Caki2 (cell line): ENCODE results near the gene SBF2. TPM values are rescaled to one million over a fixed set of nuclear protein-coding genes. Genes with fewer than 3 reads are reported as not detected.
"Not testable (repeated sequence)": the region's sequence is repeated elsewhere in the genome, so short reads cannot be mapped to it uniquely, and the experiment has no call there.

ENCODE experiments used
- DNase-seq: peaks from one replicate; pipeline ENCODE4 v3.0.0-alpha.2; 2015; ENCODE audit warnings: low read depth
- in situ Hi-C: cut with HindIII; loops from 2 replicates; pipeline ENCODE4 v1.10.0; 2016; ENCODE audit warnings: low sequenced_read_pairs, low pct_unique_long_range_greater_than_20kb, mixed read lengths
- total RNA-seq: library from RNA; depleted of rRNA; stranded (reverse); fragments of >200 nt; shearing (Covaris generic); gene quantifications from 2 replicates; pipeline ENCODE4 v1.2.3, GENCODE V29; 2014; ENCODE audit warnings: low replicate concordance

Gene SBF2
- total RNA-seq, 1 experiment from 2014 or later, result 10.1 TPM

DNA sequence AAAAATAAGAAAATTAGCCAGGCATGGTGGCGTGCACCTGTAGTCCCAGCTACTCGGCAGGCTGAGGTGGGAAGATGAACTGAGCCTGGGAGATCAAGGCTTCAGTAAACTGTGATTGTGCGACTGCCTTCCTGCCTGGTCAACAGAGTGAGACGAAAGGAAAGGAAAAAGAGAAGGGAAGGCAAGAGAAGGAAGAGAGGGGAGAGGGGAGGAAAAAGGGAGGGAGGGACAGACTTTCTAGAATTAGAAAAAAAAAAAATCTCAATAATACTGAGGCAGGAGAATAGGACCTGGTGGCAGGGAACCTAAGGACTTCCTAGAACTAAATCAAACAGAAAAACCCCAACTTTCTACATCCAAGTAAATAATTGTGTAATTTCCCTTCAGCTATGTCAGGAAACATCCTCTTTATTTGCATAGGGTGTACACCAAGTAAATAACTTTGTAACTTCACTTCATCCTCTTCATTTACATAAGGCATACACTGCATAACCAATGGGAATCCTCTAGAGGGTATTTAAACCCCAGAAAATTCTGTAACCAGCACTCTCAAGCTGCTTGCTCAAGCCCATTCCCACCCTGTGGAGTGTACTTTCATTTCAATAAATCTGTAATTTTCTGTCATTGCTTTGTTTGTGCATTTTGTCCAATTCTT lies 8.7 kb downstream of the SBF2 start:
- in situ Hi-C loops, result no loop called here
- DNase-seq, result no peak

DNA sequence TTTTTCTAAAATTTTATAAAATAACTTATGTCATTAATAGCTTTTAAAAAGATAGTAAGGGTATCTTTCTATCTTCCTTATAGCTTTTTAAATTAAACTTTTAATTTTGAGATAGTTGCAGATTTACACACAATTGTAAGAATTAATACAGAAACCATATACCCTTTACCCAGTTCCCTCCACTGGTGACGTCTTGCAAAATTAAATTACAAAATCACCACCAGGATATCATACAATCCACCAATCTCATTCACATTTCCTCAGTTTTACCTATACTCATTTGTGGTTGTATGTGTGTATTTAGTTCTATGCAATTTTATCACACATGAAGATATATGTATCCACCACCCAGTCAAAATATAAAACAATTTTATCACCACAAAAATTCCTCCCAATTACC lies 10.0 kb downstream of the SBF2 start:
- no peak for DNase-seq
- in situ Hi-C loops, result no loop called here

DNA sequence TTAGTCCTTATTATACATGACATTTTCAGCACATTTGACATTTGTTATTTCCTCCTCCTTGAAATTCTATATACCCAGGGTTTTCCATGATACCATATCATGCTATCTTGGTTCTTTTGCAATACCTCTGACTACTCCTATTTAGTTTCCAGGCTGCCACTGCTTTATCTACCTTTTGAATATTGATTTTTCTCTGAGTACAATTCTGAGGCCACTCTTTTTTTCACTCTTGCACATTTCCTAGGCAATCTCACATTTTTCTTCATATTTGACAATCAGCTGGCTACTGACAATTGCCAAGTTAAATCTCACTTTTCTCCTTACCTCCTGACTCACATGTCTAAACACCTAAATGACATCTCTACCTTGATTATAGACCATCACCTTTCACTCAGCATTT lies 11.9 kb downstream of the SBF2 start:
- in situ Hi-C loops, result no loop called here
- no peak for DNase-seq

DNA sequence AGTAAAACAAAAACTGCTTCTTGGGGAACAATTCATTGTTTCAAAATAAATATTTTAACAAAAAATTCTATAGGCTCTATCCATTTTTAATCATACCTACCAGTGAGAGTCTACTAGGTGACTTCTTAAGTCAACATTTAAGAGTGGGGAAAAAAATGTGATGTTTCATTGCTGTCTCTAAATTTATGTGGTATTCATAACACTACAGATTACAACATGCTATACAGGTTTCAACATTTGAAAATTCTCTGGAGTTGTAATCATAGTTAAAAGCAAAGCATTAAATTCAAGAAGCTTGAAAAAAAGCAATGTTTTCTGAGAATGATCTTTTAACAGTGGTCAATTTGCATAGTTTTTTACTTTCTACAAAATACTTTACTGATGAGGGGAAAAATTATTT lies 18.3 kb downstream of the SBF2 start:
- in situ Hi-C loops, result no loop called here

DNA sequence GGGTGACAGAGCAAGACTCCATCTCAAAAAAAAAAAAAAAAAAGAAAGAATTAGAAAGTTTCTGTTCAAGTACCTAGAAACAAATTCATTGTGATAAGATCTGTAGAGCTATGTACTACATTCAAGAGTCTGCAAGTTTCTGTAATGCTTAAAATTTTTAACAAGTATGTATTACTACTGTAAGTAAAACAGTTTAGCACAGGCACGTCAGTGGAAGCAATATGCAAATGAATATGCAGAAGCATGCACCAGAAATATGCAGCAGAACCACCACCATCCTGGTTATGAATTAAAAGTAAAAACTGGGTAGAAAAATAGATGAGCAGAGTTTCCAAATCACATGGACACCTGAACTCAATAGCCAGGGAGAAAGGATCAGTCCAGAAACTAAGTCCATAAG lies 19.3 kb downstream of the SBF2 start:
- no peak for DNase-seq

More for the DNA sequence above, 18.3 kb downstream of the SBF2 start:
- no peak for DNase-seq

DNA sequence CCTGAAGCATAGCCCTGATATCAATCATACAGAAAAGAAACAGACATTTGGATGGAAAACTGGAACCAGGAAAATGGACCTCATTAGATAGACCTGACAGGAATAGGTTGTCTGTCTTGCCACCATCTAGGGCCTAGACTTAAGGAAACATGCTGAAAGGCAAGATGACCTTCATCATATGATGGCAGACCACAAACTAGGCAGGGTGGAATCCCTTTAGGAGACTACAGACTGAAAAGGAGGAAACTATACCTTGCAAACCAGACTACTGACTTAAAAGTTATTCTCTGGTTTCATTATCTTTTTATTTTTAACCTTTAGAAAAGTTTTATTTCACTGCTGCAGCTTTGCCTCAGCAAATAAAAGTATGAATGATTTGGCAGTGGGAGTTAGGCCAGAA lies 20.3 kb downstream of the SBF2 start:
- in situ Hi-C loops, result no loop called here
- no peak for DNase-seq

More for the DNA sequence above, 19.3 kb downstream of the SBF2 start:
- in situ Hi-C loops, result no loop called here

DNA sequence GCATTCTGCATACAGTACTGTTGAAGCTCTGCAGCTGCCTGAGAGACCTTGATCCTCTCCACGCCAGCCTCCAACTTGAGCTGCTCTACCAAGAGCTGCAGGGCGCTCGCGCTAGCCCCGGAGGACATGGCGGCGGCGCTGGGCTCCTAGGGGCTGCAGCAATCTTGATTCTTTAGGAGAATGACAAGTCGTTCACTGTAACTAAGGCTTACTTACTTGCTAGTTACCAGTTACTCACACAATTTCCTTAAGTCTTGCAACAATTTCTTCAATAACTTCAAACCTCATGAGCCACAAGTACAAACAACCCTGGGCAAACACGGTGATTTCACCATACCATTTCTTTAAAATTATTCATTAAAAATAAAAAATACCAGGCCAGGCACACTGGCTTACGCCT lies 21.9 kb downstream of the SBF2 start:
- DNase-seq, result no peak
- in situ Hi-C loops, result no loop called here

DNA sequence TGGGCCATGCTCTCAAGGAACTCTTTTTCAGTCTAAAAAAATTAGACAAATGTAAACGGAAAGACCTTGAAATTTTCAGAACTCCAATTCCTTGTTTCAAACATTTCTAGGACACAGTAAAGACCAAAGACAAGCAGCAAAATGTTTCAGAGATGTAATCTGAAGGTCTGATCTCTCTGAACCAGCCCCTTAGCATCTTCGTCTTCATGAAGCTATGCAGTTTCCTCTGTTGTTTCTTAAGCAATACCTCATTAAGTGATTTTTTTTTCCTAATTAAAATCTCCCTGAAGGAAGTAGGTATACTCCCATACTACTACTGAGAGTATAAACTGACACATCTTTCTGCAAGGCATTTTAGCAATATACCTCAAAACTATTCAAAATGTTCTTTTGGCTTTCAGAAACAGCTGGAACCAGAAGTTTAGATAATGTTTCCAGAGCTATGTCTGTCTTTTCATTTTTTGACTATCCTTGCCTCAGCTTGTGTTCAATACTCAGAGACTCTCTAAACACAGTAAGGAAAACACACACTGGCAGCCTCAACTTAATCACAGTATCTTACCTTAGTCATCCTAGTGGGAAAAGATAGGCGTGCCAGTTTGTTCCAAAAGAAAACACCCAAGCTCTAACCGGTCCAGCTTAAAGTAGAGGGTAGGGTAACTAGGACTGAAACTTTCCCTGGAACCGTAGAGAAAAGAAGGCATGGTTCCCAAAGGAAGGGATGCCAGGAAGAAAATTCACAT lies 25.1 kb downstream of the SBF2 start:
- DNase-seq, result no peak
- in situ Hi-C loops, result no loop called here

DNA sequence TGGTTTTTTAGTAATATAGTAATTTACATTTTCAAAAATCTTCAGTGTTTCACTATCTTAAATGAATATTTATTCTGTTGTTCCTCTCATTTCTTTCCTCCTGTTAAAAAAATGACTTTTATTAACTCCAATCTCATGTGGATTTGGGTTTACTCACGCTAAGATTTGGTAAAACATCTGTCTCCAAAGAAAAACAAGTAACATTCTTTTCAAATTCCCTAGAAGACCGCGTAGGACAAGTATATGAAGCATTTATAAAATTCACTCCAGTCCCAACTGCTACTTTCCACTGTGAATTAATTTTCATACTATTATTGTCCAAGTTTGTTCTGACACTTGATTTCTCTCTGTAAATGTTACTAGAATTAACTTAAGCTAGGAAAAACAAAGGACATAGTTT lies 26.2 kb downstream of the SBF2 start:
- no peak for DNase-seq
- in situ Hi-C loops, result no loop called here

DNA sequence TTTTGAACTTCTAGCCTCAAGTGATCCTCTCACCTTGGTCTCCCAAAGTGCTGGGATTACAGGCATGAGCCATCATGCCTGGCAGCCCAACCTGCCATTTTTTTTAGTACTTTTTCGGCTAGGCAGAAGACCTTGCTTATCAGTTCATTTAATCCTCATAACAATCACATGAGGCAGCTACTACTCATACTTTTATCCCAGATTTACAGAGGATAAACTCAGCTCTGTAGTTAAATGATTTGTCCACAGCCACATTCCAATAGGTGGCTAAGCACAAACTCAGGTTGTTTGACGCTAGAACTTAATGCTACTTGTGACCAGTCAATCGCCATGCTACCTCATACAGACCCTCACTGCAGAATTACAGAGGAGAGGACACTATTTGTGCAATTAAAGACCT lies 28.1 kb downstream of the SBF2 start:
- in situ Hi-C loops, result no loop called here
- DNase-seq, result no peak

DNA sequence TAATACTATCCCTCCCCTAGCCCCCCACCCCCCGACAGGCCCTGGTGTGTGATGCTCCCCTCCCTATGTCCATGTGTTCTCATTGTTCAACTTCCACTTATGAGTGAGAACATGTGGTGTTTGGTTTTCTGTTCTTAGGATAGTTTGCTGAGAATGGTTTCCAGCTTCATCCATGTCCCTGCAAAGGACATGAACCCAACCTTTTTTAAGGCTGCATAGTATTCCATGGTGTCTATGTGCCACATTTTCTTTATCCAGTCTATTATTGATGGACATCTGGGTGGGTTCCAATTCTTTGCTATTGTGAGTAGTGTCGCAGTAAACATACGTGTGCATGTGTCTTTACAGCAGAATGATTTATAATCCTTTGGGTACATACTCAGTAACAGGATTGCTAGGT lies 29.3 kb downstream of the SBF2 start:
- in situ Hi-C loops, DNase-seq: not testable (repeated sequence)

DNA sequence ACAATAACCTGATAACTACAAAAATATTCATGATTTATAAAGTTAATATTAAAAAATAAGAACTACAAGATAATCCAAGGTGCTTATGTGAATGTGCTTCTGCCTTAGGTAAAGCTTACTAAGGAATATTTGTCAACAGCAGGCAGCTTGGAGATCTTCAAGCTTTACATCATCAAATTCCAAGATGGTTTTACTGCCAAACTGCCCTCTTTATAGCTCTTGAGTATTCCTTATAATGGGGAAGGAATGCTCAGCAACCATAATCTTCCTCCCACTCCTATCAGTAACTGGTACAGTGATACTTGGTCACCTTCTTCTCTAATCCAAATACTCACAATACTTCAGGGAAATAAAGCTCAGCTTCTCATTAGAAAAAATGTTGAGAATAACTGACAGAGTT lies 30.1 kb downstream of the SBF2 start:
- in situ Hi-C loops, result no loop called here
- DNase-seq, result no peak

DNA sequence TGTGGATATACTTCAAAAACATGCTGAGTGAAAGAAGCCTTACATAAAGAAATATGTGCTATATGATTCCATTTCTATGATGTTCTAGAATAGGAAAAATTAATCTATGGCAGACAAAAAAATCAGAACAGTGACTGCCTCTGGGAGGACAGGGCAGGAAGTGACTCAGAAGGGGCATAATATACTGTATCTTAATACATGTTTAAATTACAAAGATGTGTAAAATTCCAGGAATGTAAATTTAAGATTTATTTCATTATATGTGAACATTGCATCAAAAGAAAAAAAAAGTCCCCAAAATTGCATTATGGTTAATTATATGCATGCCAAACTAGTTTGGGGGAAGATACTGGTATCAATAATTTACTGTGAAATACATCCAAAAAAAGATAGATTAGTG lies 32.2 kb downstream of the SBF2 start:
- in situ Hi-C loops, result no loop called here
- DNase-seq, result no peak

DNA sequence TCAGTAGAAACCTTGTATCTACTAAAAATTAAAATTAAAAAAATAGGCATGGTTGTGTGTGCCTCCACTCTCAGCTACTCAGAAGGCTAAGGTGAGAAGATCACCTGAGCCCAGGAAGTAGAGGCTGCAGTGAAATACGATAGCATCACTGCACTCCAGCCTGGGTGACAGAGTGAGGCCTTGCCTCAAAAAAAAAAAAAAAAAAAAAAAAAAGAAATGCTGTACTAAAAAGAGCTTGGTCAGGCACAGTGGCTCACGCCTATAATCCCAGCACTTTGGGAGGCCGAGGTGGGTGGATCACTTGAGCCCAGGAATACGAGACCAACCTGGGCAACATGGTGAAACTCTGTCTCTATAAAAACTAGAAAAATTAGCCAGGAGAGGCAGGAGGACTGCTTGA lies 36.5 kb downstream of the SBF2 start:
- no peak for DNase-seq
- in situ Hi-C loops, result no loop called here

DNA sequence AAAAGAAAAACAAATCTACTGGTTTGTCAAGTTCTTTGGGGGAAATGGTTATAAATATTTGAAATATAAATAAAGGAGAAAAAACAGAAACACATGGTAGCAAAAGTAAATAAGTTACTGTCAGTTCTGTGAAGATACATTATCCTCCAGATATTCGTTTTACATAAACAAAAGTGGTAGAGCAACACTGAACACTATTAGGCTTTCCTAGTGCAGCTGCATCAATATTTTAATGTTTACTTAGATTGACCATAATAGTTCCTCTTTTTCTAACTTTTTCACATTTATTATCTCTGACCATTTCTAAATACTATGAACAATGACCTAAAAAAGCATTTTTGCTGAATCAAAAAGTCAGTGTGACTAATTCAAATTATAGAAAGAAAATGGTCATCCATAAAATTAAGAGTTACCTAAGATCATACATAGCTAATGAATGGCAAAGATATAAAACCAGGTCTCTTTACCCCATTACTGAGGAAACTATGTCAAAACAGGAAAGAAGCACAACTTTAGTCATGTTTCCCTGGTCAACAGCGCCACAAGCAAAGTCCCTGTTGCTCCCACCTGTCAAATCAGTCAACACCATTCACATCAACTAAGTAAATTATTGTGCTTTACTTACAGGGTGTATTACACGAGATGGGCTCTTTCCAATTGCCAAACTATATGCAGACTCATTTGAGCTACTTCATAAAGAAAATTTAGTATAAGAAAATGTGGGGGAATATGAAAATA lies 38.5 kb downstream of the SBF2 start:
- no peak for DNase-seq
- in situ Hi-C loops, result no loop called here

DNA sequence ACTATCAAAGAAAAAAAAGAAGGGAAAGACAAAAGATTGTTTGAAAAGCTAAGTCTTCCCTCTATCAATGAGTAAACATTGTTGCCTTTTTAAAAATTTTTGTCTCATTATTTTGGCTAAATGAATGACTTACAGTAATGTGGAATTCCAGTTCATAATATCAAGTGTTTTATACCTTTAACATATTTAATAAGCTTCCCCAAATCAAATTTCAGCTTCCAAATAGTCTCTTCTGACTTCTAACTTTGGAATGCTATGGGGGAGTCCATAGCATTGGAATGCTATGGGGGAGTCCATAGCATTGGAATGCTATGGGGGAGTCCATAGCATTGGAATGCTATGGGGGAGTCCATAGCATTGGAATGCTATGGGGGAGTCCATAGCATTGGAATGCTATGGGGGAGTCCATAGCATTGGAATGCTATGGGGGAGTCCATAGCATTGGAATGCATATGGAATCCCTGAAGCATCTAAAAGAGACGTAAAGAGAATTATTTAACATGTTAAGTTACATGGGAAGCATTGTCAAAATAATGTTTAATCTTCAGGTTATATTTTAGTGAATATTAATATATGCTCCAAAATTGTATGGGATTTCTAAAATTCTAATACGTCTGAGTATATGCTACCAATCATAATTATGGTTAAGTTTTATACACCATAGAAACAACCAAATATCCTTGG lies 44.4 kb downstream of the SBF2 start:
- in situ Hi-C loops, DNase-seq: not testable (repeated sequence)

DNA sequence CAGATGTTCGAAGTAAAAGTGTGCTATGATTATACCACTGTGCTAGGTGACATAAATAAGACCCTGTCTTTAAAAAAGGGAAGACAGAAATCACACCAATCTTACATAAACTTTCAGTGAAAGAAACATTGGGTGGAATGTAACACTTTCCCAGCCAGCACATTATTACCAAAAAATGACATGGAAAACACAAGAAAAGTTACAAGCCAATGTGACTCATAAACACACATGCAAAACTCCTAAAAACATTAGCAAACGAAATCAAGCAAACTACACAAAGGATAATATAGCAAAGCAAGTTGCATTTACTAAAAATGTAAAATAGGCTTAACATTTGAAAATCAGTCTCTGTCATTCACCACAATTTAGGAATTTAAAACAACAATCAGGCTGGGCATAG lies 47.0 kb downstream of the SBF2 start:
- in situ Hi-C loops, result no loop called here
- no peak for DNase-seq

DNA sequence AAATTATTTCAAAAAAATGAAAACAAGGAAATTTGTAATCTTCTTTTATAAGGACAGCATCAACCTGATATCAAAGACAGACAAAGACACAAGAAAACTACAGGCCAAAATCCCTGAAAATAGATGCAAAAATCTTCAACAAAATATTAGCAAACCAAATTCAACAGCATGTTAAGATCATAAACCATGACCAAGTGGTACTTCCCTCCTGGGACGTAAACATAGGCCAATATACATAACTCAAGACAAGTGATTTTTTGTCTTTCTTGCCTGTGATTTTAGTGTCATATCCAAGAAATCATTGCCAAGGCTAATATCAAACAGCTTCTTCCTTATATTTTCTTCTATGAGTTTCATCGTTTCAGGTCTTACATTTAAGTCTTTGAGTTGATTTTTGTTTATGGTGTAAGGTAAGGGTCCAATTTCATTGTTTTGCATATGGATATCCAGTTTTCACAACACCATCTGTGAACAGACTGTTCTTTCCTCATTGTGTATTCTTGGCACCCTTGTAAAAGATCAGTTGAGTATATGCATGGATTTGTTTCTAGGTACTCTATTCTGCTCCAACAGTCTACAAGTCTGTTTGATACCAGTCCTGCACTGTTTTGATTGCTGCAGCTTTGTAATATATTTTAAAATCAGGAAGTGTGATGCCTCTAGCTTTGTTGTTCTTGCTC lies 50.0 kb downstream of the SBF2 start:
- DNase-seq, result no peak

More for the DNA sequence above, 50.0 kb downstream of the SBF2 start:
- in situ Hi-C loops, result no loop called here
